SK-N-SH (cell line): ENCODE measurements around the gene EPHB4. TPM values are rescaled to one million over a fixed set of nuclear protein-coding genes. Genes with fewer than 3 reads are reported as not detected.

Experiments used
- CTCF ChIA-PET: fragments of 300-600, 350-600 bp; formaldehyde crosslinking; extraction: SDS; loops from one replicate; lab custom pipeline; 2021; lab: Yijun Ruan, JAX
- POLR2A ChIA-PET: fragments of 350-600 bp; sonication (Branson Sonifier 250); formaldehyde crosslinking; extraction: SDS; loops from one replicate; lab custom pipeline; 2020; ENCODE audit warnings: antibody characterized with exemption, inconsistent platforms; lab: Yijun Ruan, JAX
- DNase-seq: peaks from one replicate; pipeline ENCODE4 v3.0.0; 2012
- H2AFZ ChIP-seq: fragments of 200-600 bp; sonication (generic); 2 replicates; pipeline ENCODE4 v1.8.1; 2016; ENCODE audit warnings: antibody characterized with exemption, mild to moderate bottlenecking, low read depth
- H3F3A ChIP-seq: fragments of 200-600 bp; sonication (generic); replicated peaks from 2 replicates; pipeline ENCODE3; 2016; ENCODE audit warnings: antibody characterized with exemption, mild to moderate bottlenecking; ENCODE audit not compliant: insufficient read depth
- H3K27ac ChIP-seq, 2 experiments: fragments of 200-500 bp in 1 of 2; fragments of 200-600 bp in 1 of 2; sonication (Bioruptor generic) in 1 of 2; sonication (generic), shearing (Covaris generic) in 1 of 2; 2 replicates each; pipeline versions ENCODE4 v1.5.1 to v1.6.1; 2014 to 2016; ENCODE audit warnings: low read depth in 2 of 2, inconsistent platforms in 1 of 2, low read length in 1 of 2, mild to moderate bottlenecking in 1 of 2, mixed read lengths in 1 of 2
- H3K27me3 ChIP-seq: fragments of 200-600 bp; sonication (generic), shearing (Covaris generic); 2 replicates; pipeline ENCODE4 v1.6.1; 2016; ENCODE audit warnings: mixed run types; ENCODE audit not compliant: insufficient read depth
- H3K36me3 ChIP-seq, 2 experiments: fragments of 200-500 bp in 1 of 2; fragments of 200-600 bp in 1 of 2; sonication (Bioruptor generic) in 1 of 2; sonication (generic) in 1 of 2; replicated peaks in 1 of 2; 2 replicates each; pipeline versions ENCODE3 to v1.5.1; 2014 to 2016; ENCODE audit warnings: low read length in 1 of 2, mild to moderate bottlenecking in 1 of 2; ENCODE audit not compliant: insufficient read depth in 2 of 2, control insufficient read depth in 1 of 2
- H3K4me1 ChIP-seq, 2 experiments: fragments of 200-500 bp in 1 of 2; fragments of 200-600 bp in 1 of 2; sonication (Bioruptor generic) in 1 of 2; sonication (generic), shearing (Covaris generic) in 1 of 2; 2 replicates each; pipeline versions ENCODE4 v1.5.1 to v1.6.1; 2014 to 2016; ENCODE audit warnings: low read depth in 1 of 2, low read length in 1 of 2, mixed run types in 1 of 2; ENCODE audit not compliant: insufficient read depth in 2 of 2, control insufficient read depth in 1 of 2
- H3K4me2 ChIP-seq: fragments of 200-600 bp; sonication (generic), shearing (Covaris generic); 2 replicates; pipeline ENCODE4 v1.6.1; 2017; ENCODE audit warnings: mixed run types
- H3K4me3 ChIP-seq, 2 experiments: fragments of 200-500 bp in 1 of 2; fragments of 200-600 bp in 1 of 2; sonication (Bioruptor generic) in 1 of 2; sonication (generic), shearing (Covaris generic) in 1 of 2; 2 replicates each; pipeline versions ENCODE4 v1.5.1 to v1.8.1; 2014 to 2016; ENCODE audit warnings: low read depth in 2 of 2, inconsistent platforms in 1 of 2, low read length in 1 of 2, mild to moderate bottlenecking in 1 of 2, mixed read lengths in 1 of 2, moderate library complexity in 1 of 2
- H3K79me2 ChIP-seq: fragments of 200-600 bp; sonication (generic); 2 replicates; pipeline ENCODE4 v1.8.1; 2017; ENCODE audit warnings: mild to moderate bottlenecking; ENCODE audit not compliant: insufficient read depth
- H3K9ac ChIP-seq: fragments of 200-600 bp; sonication (generic); 2 replicates; pipeline ENCODE4 v1.6.1; 2017; ENCODE audit warnings: mixed run types
- H3K9me2 ChIP-seq: fragments of 200-600 bp; sonication (generic); 2 replicates; pipeline ENCODE4 v1.6.1; 2017; ENCODE audit warnings: mixed run types
- H3K9me3 ChIP-seq: fragments of 200-600 bp; sonication (generic); 2 replicates; pipeline ENCODE4 v1.6.1; 2017; ENCODE audit warnings: mixed run types, mild to moderate bottlenecking, moderate library complexity
- H4K20me1 ChIP-seq: fragments of 200-600 bp; sonication (generic); 2 replicates; pipeline ENCODE4 v1.6.1; 2017; ENCODE audit warnings: mild to moderate bottlenecking, mixed run types; ENCODE audit not compliant: insufficient read depth
- CTCF ChIP-seq: fragments of 200-600 bp; sonication (generic); IDR thresholded peaks from 2 replicates; pipeline ENCODE4 v1.6.1; 2017; ENCODE audit warnings: antibody characterized with exemption, mild to moderate bottlenecking, moderate library complexity
- EP300 ChIP-seq, 2 experiments: IDR thresholded peaks; 2 replicates each; pipeline versions ENCODE4 v1.4.0 to v1.6.1; 2012; ENCODE audit warnings: borderline replicate concordance in 1 of 2, low read depth in 1 of 2, low read length in 1 of 2
- FOXM1 ChIP-seq: IDR thresholded peaks from 2 replicates; pipeline ENCODE4 v1.4.0; 2012; ENCODE audit warnings: low read depth, mild to moderate bottlenecking
- GATA2 ChIP-seq: sonication (generic); formaldehyde crosslinking; IDR thresholded peaks from 2 replicates; pipeline ENCODE4 v1.5.0; 2020; ENCODE audit warnings: mild to moderate bottlenecking, missing genetic modification reagents
- IRF3 ChIP-seq: fragments of 150-350 bp; IDR thresholded peaks from 2 replicates; pipeline ENCODE4 v1.6.1; 2016; ENCODE audit warnings: mild to moderate bottlenecking, low read depth, low read length
- JUND ChIP-seq: IDR thresholded peaks from 2 replicates; pipeline ENCODE4 v1.4.0; 2012
- MEF2A ChIP-seq: IDR thresholded peaks from 2 replicates; pipeline ENCODE4 v1.4.0; 2012; ENCODE audit warnings: low read depth, borderline replicate concordance
- MXI1 ChIP-seq: IDR thresholded peaks from 2 replicates; pipeline ENCODE4 v1.6.1; 2012; ENCODE audit warnings: mild to moderate bottlenecking, low read depth, low read length, improper control_type of control experiment
- NFIC ChIP-seq: IDR thresholded peaks from 2 replicates; pipeline ENCODE4 v1.4.0; 2012; ENCODE audit warnings: borderline replicate concordance
- RXRA ChIP-seq: IDR thresholded peaks from 2 replicates; pipeline ENCODE4 v1.4.0; 2012; ENCODE audit warnings: low read depth, mild to moderate bottlenecking, borderline replicate concordance
- WGBS: methylation state at CpG from one replicate; pipeline ENCODE4 v1.1.6; 2017; ENCODE audit warnings: low lambda C conversion rate; 5-methylcytosine and 5-hydroxymethylcytosine counted together
- polyA plus RNA-seq, 3 experiments: library from polyadenylated mRNA; depleted of rRNA; stranded (reverse); fragments of >200 nt; gene quantifications; 2 replicates each; pipeline ENCODE4 v1.2.3, GENCODE V29; 2012
- TF ChIP-seq, protein P1 (sequence below): IDR thresholded peaks from 2 replicates; pipeline ENCODE4 v1.6.1; 2012; ENCODE audit warnings: mild to moderate bottlenecking, low read depth, low read length, moderate library complexity
- TF ChIP-seq, protein P2 (sequence below): IDR thresholded peaks from 2 replicates; pipeline ENCODE4 v1.4.0; 2012; ENCODE audit warnings: low read depth
- TF ChIP-seq, protein P3 (sequence below): IDR thresholded peaks from 2 replicates; pipeline ENCODE4 v1.4.0; 2012; ENCODE audit warnings: low read depth, borderline replicate concordance

EPHB4 gene
- polyA plus RNA-seq, 1 of the 3 experiments (the other 2 are of a cell fraction) = 64.4 TPM

- Histone ChIP-seq H3K4me3 (no peak overlapping the region), H3K36me3 (peaks cover 12 to 13% of the 10 kb centered on the region in 2 experiments), H3K9me2 (no peaks in the 10 kb centered on the region), H3K27ac (peak overlapping the region in 1 of 2 experiments; percentile 43; a peak in 1 of 4 replicates), H3K27me3 (no peaks in the 10 kb centered on the region), H3K4me1 (peaks cover 2 to 19% of the 10 kb centered on the region in 2 experiments; a peak in 3 of 4 replicates), H4K20me1 (no peaks in the 10 kb centered on the region), H3K4me2 (peak overlapping the region; percentile 25; the same call in 1 of the 2 replicates), H3F3A (peaks cover 22% of the 10 kb centered on the region), H3K9ac (peak overlapping the region; percentile 31; the same call in 1 of the 2 replicates), H2AFZ (peak overlapping the region; percentile 0; the same call in 1 of the 2 replicates), H3K79me2 (no peaks in the 10 kb centered on the region), H3K9me3 (no peaks in the 10 kb centered on the region)
- peak; percentile 63 for DNase-seq
- ChIA-PET POLR2A (interaction anchor here (1.1 kb wide), 1 partner anchor 9 kb away, joined by 5 read pairs; the partner anchor contains the start of gene SRRT), CTCF (interaction anchor here (1.1 kb wide), 1 partner anchor 14 kb away, joined by 9 read pairs; the partner anchor contains the start of gene SLC12A9)
- no peak for TF ChIP-seq RXRA
- peak; percentile 82 for TF ChIP-seq NFIC
- WGBS = 86% methylated on average over 37 of the region's 46 CpGs
Measured at GRCh38 chr7:100865938-100866728, 38.8 kb upstream of the EPHB4 start.

DNA sequence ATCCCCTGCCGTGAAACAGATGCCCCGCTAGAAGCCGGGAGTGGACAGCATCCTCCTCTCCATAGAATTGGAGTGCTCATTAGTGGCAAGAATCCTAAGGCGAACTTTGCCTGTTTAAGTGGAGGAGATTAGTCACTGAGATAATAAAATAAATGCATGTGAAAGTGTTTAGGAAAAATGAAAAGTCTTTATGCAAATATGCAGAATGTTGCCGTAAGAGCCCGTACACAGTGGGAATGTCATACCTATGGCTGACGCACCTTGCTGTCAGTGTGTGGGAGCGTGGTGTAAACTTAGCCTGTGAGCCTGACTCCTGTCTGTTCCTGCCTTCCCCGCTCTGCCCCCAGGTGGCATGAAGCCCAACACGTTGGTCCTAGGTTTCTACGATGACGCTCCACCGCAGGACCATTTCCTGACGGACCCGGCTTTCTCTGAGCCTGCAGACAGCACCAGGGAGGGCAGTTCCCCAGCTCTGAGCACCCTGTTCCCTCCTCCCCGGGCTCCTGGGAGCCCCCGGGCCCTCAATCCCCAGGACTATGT, 38.1 kb upstream of the EPHB4 start:
- Histone ChIP-seq H3K36me3 (peaks cover 18 to 19% of the 10 kb centered on the region in 2 experiments), H3K9ac (no peak overlapping the region), H2AFZ (no peak overlapping the region), H3K4me1 (peaks cover 2 to 19% of the 10 kb centered on the region in 2 experiments; a peak in 3 of 4 replicates), H3K79me2 (no peaks in the 10 kb centered on the region), H3F3A (peaks cover 18% of the 10 kb centered on the region), H3K9me3 (no peaks in the 10 kb centered on the region), H3K4me3 (no peak overlapping the region), H3K27me3 (no peaks in the 10 kb centered on the region), H3K9me2 (no peaks in the 10 kb centered on the region), H3K27ac (no peak overlapping the region), H3K4me2 (no peak overlapping the region), H4K20me1 (no peaks in the 10 kb centered on the region)
- POLR2A ChIA-PET = interaction anchor here (0.6 to 1.1 kb wide), 2 partner anchors 9 to 1549 kb away, joined by 3 to 5 read pairs; partner anchors contain the start of gene SRRT
- TF ChIP-seq RXRA (no peak), GATA2 (CRISPR knock-in tag) (no peak), JUND (no peak), FOXM1 (no peak), MEF2A (no peak), CTCF (no peak), MXI1 (no peak), EP300 (IDR thresholded peaks at IDR 0.05; ENCODE audit: borderline replicate concordance in 1 of 2, low read depth in 1 of 2, low read length in 1 of 2) (no peak), IRF3 (no peak)
- TF ChIP-seq, protein P1, sequence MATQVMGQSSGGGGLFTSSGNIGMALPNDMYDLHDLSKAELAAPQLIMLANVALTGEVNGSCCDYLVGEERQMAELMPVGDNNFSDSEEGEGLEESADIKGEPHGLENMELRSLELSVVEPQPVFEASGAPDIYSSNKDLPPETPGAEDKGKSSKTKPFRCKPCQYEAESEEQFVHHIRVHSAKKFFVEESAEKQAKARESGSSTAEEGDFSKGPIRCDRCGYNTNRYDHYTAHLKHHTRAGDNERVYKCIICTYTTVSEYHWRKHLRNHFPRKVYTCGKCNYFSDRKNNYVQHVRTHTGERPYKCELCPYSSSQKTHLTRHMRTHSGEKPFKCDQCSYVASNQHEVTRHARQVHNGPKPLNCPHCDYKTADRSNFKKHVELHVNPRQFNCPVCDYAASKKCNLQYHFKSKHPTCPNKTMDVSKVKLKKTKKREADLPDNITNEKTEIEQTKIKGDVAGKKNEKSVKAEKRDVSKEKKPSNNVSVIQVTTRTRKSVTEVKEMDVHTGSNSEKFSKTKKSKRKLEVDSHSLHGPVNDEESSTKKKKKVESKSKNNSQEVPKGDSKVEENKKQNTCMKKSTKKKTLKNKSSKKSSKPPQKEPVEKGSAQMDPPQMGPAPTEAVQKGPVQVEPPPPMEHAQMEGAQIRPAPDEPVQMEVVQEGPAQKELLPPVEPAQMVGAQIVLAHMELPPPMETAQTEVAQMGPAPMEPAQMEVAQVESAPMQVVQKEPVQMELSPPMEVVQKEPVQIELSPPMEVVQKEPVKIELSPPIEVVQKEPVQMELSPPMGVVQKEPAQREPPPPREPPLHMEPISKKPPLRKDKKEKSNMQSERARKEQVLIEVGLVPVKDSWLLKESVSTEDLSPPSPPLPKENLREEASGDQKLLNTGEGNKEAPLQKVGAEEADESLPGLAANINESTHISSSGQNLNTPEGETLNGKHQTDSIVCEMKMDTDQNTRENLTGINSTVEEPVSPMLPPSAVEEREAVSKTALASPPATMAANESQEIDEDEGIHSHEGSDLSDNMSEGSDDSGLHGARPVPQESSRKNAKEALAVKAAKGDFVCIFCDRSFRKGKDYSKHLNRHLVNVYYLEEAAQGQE = no peak
- TF ChIP-seq, protein P2, sequence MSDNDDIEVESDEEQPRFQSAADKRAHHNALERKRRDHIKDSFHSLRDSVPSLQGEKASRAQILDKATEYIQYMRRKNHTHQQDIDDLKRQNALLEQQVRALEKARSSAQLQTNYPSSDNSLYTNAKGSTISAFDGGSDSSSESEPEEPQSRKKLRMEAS = no peak
- TF ChIP-seq, protein P3, sequence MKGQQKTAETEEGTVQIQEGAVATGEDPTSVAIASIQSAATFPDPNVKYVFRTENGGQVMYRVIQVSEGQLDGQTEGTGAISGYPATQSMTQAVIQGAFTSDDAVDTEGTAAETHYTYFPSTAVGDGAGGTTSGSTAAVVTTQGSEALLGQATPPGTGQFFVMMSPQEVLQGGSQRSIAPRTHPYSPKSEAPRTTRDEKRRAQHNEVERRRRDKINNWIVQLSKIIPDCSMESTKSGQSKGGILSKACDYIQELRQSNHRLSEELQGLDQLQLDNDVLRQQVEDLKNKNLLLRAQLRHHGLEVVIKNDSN = no peak
- CTCF ChIA-PET = interaction anchor here (1.1 to 2.4 kb wide), 3 partner anchors 11 to 193 kb away, joined by 3 to 13 read pairs (median 3); partner anchors contain the start of gene SLC12A9
- DNase-seq = peak; percentile 39
- 87% methylated on average over 17 of the region's 17 CpGs for WGBS
